ENCODE data around the gene ZDHHC22.
A peak's percentile ranks its signal among the peaks of the same experiment; 100 is the strongest.

The ZDHHC22 gene

GRCh38 chr14:77140359-77141213, 1.0 kb downstream of the ZDHHC22 start:
- H3K4me3 ChIP-seq (ENCODE audit: low read depth, low read length) = peak overlapping the region; percentile 31
- in situ Hi-C loops (cut with HindIII; ENCODE audit: low sequenced_read_pairs) = no loop called here
- TF ChIP-seq, protein P1, sequence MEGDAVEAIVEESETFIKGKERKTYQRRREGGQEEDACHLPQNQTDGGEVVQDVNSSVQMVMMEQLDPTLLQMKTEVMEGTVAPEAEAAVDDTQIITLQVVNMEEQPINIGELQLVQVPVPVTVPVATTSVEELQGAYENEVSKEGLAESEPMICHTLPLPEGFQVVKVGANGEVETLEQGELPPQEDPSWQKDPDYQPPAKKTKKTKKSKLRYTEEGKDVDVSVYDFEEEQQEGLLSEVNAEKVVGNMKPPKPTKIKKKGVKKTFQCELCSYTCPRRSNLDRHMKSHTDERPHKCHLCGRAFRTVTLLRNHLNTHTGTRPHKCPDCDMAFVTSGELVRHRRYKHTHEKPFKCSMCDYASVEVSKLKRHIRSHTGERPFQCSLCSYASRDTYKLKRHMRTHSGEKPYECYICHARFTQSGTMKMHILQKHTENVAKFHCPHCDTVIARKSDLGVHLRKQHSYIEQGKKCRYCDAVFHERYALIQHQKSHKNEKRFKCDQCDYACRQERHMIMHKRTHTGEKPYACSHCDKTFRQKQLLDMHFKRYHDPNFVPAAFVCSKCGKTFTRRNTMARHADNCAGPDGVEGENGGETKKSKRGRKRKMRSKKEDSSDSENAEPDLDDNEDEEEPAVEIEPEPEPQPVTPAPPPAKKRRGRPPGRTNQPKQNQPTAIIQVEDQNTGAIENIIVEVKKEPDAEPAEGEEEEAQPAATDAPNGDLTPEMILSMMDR (IDR thresholded peaks at IDR 0.05; ENCODE audit: low read depth, low read length, missing control alignments) = no peak
- DNase-seq (ENCODE audit: low read depth) = no peak

DNA sequence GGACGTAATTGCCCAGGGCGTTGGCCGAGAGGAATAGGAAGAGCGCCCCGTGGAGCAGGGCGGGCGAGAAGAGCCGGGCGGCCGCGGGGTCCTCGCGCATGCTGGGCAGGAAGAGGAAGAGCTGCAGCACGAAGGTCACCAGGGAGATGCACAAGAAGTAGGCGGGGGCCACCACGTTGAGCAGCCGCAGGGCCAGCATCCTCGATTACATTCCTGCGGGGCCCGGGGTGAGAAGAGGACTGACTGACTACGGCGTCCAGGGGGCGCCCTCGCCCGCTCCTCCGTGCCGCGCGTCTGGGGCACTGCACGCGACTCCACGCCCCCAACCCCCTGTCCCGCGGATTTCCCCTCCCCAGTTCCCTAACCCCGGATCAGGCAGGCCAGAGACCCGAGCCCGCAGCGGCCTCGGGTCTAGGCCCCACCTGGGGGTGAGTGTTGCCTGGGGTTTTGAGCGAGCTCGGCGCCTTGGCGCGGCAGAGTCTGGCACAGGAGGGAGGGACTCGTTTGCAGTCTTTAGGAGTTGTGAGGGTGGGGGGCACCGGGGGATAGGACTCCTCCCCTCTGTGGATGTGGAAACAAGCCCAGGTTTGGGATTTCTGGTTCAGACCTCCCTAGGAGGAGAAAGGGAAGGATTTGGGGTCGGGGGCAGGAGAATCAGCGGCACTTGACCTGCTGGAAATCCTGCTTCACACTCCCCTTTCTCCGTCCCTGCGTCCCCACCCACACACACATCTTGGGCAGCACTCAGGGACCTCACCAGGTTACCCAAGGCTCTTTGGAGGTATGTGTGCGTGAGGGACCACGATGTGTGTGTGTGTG, 1.8 kb downstream of the ZDHHC22 start:
- TF ChIP-seq, protein P1 (IDR thresholded peaks at IDR 0.05; ENCODE audit: low read depth, low read length, missing control alignments) = peak; percentile 54
- peak overlapping the region; percentile 9 for H3K4me3 ChIP-seq (ENCODE audit: low read depth, low read length)
- DNase-seq (ENCODE audit: low read depth) = no peak
- in situ Hi-C loops (cut with HindIII; ENCODE audit: low sequenced_read_pairs) = no loop called here

DNA sequence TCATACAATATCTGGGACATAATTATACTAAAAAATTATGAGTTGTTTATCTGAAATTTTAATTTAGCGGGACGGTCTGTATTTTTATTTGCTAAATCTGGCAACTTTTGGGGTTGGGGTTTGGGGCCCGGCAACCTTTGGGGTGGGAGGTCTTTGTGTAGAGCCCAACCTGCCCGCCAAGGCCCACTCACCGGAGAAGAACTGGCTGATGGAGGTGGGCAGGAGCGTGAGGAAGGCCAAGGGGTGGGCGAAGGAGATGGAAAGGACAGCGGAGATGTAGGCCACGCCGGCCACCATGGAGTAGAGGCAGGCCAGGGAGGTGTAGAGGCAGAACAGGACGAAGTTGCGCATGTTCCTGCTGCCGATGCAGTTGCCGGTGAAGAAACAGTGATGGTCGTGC, 2.6 kb downstream of the ZDHHC22 start:
- in situ Hi-C loops (cut with HindIII; ENCODE audit: low sequenced_read_pairs) = no loop called here
- DNase-seq (ENCODE audit: low read depth) = no peak
- TF ChIP-seq, protein P1 (IDR thresholded peaks at IDR 0.05; ENCODE audit: low read depth, low read length, missing control alignments) = no peak
- H3K4me3 ChIP-seq (ENCODE audit: low read depth, low read length) = no peak overlapping the region

DNA sequence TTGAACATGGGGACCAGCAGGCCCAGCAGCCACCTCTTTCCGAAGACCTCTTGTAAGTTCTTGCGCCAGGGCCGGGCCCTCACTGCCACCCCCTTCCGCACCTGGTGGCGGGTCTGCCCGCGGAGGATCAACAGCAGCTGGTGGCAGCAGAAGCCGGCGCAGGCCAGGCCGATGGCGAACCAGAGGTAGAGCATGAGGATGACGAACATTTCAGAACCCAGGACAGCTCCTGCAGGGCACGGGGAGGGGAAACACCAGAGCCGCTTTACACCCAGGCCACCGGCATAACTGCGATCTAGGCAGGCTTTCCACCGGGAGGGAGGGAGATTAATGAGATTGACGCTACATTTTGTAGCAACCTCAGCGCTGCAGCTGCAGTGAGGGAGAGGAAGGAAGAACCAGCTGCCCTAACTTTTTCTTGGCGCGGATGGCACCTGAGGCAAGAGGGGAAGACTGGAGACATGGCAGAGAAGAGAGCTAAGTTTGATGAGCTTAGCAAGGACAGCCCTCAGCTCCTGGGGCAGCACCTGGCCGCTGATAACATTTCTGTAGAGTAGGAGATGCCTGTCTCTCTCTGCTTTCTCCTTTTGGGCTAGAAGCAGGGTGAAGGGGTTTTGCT, 7.8 kb downstream of the ZDHHC22 start:
- TF ChIP-seq, protein P1 (IDR thresholded peaks at IDR 0.05; ENCODE audit: low read depth, low read length, missing control alignments) = no peak
- H3K4me3 ChIP-seq (ENCODE audit: low read depth, low read length) = no peak overlapping the region
- in situ Hi-C loops (cut with HindIII; ENCODE audit: low sequenced_read_pairs) = no loop called here
- peak; percentile 44 for DNase-seq (ENCODE audit: low read depth)

- TF ChIP-seq, protein P1 (IDR thresholded peaks at IDR 0.05; ENCODE audit: low read depth, low read length, missing control alignments) = no peak
- no peak for DNase-seq (ENCODE audit: low read depth)
- in situ Hi-C loops (cut with HindIII; ENCODE audit: low sequenced_read_pairs) = no loop called here
- H3K4me3 ChIP-seq (ENCODE audit: low read depth, low read length) = no peak overlapping the region
These were observed 9.6 kb downstream of the ZDHHC22 start for GRCh38 chr14:77131871-77132486.

DNA sequence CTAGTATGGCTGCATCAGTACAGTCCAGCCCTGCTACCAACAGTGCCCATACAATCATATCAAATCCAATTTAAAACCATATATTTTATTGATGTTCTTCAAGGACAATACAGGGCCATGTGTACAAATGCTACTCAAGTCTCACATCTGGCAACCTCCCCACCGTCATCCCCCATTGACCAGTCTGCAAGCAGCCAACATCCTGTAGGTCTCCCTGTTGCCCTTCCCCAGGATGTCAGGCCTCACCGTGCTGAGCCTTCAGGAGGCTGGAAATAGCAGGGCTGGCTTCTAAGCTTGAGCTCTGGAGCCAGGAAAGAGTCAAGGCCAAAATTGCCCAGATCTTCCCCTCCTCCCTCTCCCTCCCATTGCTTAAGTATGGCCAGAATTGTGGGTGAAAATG, 10.4 kb downstream of the ZDHHC22 start:
- TF ChIP-seq, protein P1 (IDR thresholded peaks at IDR 0.05; ENCODE audit: low read depth, low read length, missing control alignments) = no peak
- DNase-seq (ENCODE audit: low read depth) = no peak
- in situ Hi-C loops (cut with HindIII; ENCODE audit: low sequenced_read_pairs) = no loop called here
- no peak overlapping the region for H3K4me3 ChIP-seq (ENCODE audit: low read depth, low read length)
